Measurements from ENCODE around the gene DDIT3.
"Not testable (repeated sequence)": the region's sequence is repeated elsewhere in the genome, so short reads cannot be mapped to it uniquely, and the experiment has no call there.

DNA sequence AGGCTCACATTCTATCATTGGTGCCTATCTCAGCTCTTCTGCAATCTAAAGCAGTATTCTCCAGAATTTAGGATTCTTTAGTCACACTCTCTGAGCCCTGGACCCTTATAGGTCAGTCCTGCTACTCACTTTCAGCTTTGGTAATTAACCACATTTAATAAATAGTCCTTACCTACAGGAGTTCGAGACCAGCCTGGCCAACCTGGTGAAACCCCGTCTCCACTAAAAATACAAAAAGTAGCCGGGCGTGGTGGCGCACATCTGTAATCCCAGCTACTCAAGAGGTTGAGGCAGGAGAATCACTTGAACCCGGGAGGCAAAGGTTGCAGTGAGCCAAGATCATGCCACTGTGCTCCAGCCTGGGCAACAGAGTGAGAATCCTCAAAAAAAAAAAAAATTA, 6.6 kb downstream of the DDIT3 start:
- TF ChIP-seq, protein P1, sequence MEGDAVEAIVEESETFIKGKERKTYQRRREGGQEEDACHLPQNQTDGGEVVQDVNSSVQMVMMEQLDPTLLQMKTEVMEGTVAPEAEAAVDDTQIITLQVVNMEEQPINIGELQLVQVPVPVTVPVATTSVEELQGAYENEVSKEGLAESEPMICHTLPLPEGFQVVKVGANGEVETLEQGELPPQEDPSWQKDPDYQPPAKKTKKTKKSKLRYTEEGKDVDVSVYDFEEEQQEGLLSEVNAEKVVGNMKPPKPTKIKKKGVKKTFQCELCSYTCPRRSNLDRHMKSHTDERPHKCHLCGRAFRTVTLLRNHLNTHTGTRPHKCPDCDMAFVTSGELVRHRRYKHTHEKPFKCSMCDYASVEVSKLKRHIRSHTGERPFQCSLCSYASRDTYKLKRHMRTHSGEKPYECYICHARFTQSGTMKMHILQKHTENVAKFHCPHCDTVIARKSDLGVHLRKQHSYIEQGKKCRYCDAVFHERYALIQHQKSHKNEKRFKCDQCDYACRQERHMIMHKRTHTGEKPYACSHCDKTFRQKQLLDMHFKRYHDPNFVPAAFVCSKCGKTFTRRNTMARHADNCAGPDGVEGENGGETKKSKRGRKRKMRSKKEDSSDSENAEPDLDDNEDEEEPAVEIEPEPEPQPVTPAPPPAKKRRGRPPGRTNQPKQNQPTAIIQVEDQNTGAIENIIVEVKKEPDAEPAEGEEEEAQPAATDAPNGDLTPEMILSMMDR (CRISPR knock-in tag; IDR thresholded peaks at IDR 0.05), result not testable (repeated sequence)
- TF ChIP-seq, protein P2, sequence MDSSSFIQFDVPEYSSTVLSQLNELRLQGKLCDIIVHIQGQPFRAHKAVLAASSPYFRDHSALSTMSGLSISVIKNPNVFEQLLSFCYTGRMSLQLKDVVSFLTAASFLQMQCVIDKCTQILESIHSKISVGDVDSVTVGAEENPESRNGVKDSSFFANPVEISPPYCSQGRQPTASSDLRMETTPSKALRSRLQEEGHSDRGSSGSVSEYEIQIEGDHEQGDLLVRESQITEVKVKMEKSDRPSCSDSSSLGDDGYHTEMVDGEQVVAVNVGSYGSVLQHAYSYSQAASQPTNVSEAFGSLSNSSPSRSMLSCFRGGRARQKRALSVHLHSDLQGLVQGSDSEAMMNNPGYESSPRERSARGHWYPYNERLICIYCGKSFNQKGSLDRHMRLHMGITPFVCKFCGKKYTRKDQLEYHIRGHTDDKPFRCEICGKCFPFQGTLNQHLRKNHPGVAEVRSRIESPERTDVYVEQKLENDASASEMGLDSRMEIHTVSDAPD (CRISPR knock-in tag; IDR thresholded peaks at IDR 0.05), result not testable (repeated sequence)
- not testable (repeated sequence) for TF ChIP-seq SMAD1 (CRISPR knock-in tag; IDR thresholded peaks at IDR 0.05; ENCODE audit: borderline replicate concordance, low read depth); CHD2 (IDR thresholded peaks at IDR 0.05; ENCODE audit: low read depth, low read length); NR3C1 (CRISPR knock-in tag; IDR thresholded peaks at IDR 0.05); POLR2A (IDR thresholded peaks at IDR 0.05; ENCODE audit: insufficient read depth in 1 of 2, low read depth in 2 of 2, low read length in 2 of 2); RFX5 (IDR thresholded peaks at IDR 0.05; ENCODE audit: low read depth, low read length); POLR2AphosphoS5 (IDR thresholded peaks at IDR 0.05; ENCODE audit: low read depth, low read length); HOMEZ (CRISPR knock-in tag; IDR thresholded peaks at IDR 0.05; ENCODE audit: low read depth); ZNF496 (CRISPR knock-in tag; IDR thresholded peaks at IDR 0.05; ENCODE audit: insufficient replicate concordance)
- TF ChIP-seq, protein P3, sequence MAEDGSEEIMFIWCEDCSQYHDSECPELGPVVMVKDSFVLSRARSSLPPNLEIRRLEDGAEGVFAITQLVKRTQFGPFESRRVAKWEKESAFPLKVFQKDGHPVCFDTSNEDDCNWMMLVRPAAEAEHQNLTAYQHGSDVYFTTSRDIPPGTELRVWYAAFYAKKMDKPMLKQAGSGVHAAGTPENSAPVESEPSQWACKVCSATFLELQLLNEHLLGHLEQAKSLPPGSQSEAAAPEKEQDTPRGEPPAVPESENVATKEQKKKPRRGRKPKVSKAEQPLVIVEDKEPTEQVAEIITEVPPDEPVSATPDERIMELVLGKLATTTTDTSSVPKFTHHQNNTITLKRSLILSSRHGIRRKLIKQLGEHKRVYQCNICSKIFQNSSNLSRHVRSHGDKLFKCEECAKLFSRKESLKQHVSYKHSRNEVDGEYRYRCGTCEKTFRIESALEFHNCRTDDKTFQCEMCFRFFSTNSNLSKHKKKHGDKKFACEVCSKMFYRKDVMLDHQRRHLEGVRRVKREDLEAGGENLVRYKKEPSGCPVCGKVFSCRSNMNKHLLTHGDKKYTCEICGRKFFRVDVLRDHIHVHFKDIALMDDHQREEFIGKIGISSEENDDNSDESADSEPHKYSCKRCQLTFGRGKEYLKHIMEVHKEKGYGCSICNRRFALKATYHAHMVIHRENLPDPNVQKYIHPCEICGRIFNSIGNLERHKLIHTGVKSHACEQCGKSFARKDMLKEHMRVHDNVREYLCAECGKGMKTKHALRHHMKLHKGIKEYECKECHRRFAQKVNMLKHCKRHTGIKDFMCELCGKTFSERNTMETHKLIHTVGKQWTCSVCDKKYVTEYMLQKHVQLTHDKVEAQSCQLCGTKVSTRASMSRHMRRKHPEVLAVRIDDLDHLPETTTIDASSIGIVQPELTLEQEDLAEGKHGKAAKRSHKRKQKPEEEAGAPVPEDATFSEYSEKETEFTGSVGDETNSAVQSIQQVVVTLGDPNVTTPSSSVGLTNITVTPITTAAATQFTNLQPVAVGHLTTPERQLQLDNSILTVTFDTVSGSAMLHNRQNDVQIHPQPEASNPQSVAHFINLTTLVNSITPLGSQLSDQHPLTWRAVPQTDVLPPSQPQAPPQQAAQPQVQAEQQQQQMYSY (CRISPR knock-in tag; IDR thresholded peaks at IDR 0.05), result not testable (repeated sequence)

All from HepG2 (cell line).